Aorta (tissue), 5 donors: ENCODE data around the gene EREG. TPM values are rescaled to one million over a fixed set of nuclear protein-coding genes. Genes with fewer than 3 reads are reported as not detected.

Experiments
- ATAC-seq: fragments of 200-7000 bp; cut with Tn5 transposase; one replicate; pipeline ENCODE4 v1.9.1; 2022; ENCODE audit warnings: moderate library complexity; ENCODE audit not compliant: low FRiP score
- DNase-seq, 2 donors: peaks; one replicate each; pipeline ENCODE4 v3.0.0-alpha.2; 2020
- H3K27ac ChIP-seq, 2 donors: one replicate each; pipeline ENCODE4 v1.5.1; 2013; ENCODE audit warnings: low read length in 2 of 2, mild to moderate bottlenecking in 2 of 2, moderate library complexity in 2 of 2, control low read depth in 1 of 2, inconsistent platforms in 1 of 2, low read depth in 1 of 2
- H3K27me3 ChIP-seq, 2 donors: one replicate each; pipeline ENCODE4 v1.6.1; 2013; ENCODE audit warnings: control low read depth in 1 of 2, low read length in 1 of 2, mild to moderate bottlenecking in 1 of 2, moderate library complexity in 1 of 2; ENCODE audit not compliant: insufficient read depth in 2 of 2, control insufficient read depth in 1 of 2
- H3K36me3 ChIP-seq, 2 donors: one replicate each; pipeline ENCODE4 v1.6.1; 2013; ENCODE audit warnings: control low read depth in 1 of 2, low read length in 1 of 2, mild to moderate bottlenecking in 1 of 2; ENCODE audit not compliant: insufficient read depth in 2 of 2, control insufficient read depth in 1 of 2
- H3K4me1 ChIP-seq, 2 donors: one replicate each; pipeline ENCODE4 v1.6.1; 2013; ENCODE audit warnings: low read length in 2 of 2, control low read depth in 1 of 2, mild to moderate bottlenecking in 1 of 2, moderate library complexity in 1 of 2; ENCODE audit not compliant: insufficient read depth in 2 of 2, control insufficient read depth in 1 of 2
- H3K4me3 ChIP-seq, 2 donors: one replicate each; pipeline ENCODE4 v1.5.1; 2013; ENCODE audit warnings: low read length in 2 of 2, control low read depth in 1 of 2, mild to moderate bottlenecking in 1 of 2
- H3K9me3 ChIP-seq: one replicate; pipeline ENCODE4 v1.6.1; 2013; ENCODE audit warnings: mild to moderate bottlenecking, low read length; ENCODE audit not compliant: control insufficient read depth
- WGBS, 2 donors: extraction: QIAGEN DNeasy Blood & Tissue Kit; methylation state at CpG; one replicate each; pipeline ENCODE4 v1.1.7; 2013; 5-methylcytosine and 5-hydroxymethylcytosine counted together
- intact Hi-C, 2 donors: fragments of 100-400 bp; cut with DNase I; formaldehyde crosslinking; loops; one replicate each; pipeline versions ENCODE4 v1.14.2 to v1.15.0; 2022
- polyA plus RNA-seq, 2 donors: library from polyadenylated mRNA; stranded (reverse); fragments of 200-250 nt; gene quantifications; one replicate each; pipeline ENCODE4 v1.2.3, GENCODE V29; 2013
- total RNA-seq, 2 donors: library from RNA; stranded (reverse); fragmentation: NEBNext Ultra II Directional; extraction: Animal tissue kit (Norgen Biotek cat#: 25700); gene quantifications; one replicate each; pipeline ENCODE4 v1.2.1, GENCODE V29; 2021
- donor health status: healthy with polysubstance abuse.
- donor health status: Bipolar disorder and iron deficiency.
- donor health status: DM: no; HTN: no; CAD: no.
- donor health status: DM: no; HTN: no; CAD: no.
- donor health status: DM: yes; HTN: yes; CAD: no.

Gene EREG
- total and polyA plus RNA-seq, 4 donors, result 0.38 to 6.3 (median 0.66) TPM; not detected in 1

- Histone ChIP-seq H3K36me3 (no peaks in the 10 kb centered on the region), H3K27me3 (no peaks in the 10 kb centered on the region), H3K4me3 (no peak overlapping the region), H3K27ac (no peak overlapping the region), H3K9me3 (no peaks in the 10 kb centered on the region), H3K4me1 (no peaks in the 10 kb centered on the region)
- peak in 1 of 2 donors; percentile 52 for DNase-seq
- intact Hi-C loops, result loop anchor here in 1 of 2 donors (5.0 to 10.0 kb wide), 2 partner anchors 298 to 420 kb away; partner anchors contain the start of gene BTC
- WGBS, 2 donors, result 82 to 88% methylated on average over 10 of the region's 10 CpGs
- no peak for ATAC-seq
Observed at GRCh38 chr4:74374561-74375327, 9.8 kb downstream of the EREG start.

DNA sequence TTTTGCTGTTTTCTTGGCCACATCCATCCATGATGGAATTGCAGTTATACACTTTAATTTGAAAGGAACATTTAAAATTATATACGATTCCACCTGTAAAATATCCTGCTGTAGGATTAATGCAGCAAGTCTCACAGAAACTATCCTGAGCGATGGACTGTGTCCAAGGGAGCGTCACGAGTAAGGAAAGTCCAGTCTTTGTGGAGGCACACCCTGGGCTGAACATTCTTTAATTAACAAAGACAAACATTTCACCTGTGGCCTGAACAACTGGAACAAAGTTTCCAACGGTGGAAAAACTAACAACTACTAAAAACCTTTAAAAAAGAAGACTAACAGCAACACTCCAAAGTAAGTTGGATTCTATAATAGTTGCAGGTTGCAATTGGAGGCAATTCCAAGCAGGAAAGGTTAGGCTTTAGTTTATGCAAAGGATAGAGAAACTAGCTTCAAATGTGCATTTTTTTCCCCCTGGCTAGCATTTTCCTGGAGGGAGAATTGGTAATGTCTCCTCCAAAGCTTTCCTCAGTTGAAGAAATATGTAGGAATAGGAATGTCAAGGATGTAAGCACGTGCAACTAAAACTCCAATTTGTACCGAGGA lies 11.0 kb downstream of the EREG start:
- 70% methylated on average over 7 of the region's 7 CpGs for WGBS, 2 donors
- intact Hi-C loops, result loop anchor here (2.0 to 10.0 kb wide), 5 partner anchors 155 to 419 kb away; partner anchors contain the start of gene BTC (in 1 of the 2)
- ATAC-seq (no peak), DNase-seq (no peak)
- Histone ChIP-seq H3K4me1 (no peaks in the 10 kb centered on the region), H3K27ac (no peak overlapping the region), H3K27me3 (no peaks in the 10 kb centered on the region), H3K9me3 (no peaks in the 10 kb centered on the region), H3K4me3 (no peak overlapping the region), H3K36me3 (no peaks in the 10 kb centered on the region)

GRCh38 chr4:74376888-74377483 lies 12.0 kb downstream of the EREG start:
- Histone ChIP-seq H3K9me3 (no peaks in the 10 kb centered on the region), H3K4me1 (no peaks in the 10 kb centered on the region), H3K27me3 (no peaks in the 10 kb centered on the region), H3K27ac (no peak overlapping the region), H3K4me3 (no peak overlapping the region), H3K36me3 (no peaks in the 10 kb centered on the region)
- WGBS, 2 donors, result 52 to 56% methylated on average over 4 of the region's 4 CpGs
- ATAC-seq (peak; percentile 80), DNase-seq (no peak)
- intact Hi-C loops, result loop anchor here (2.0 to 10.0 kb wide), 5 partner anchors 154 to 418 kb away; partner anchors contain the start of gene BTC (in 1 of the 2)

- DNase-seq (no peak), ATAC-seq (no peak)
- WGBS, 2 donors, result 67 to 71% methylated on average over 5 of the region's 5 CpGs
- Histone ChIP-seq H3K4me3 (no peak overlapping the region), H3K36me3 (no peaks in the 10 kb centered on the region), H3K9me3 (no peaks in the 10 kb centered on the region), H3K27me3 (no peaks in the 10 kb centered on the region), H3K4me1 (no peaks in the 10 kb centered on the region), H3K27ac (no peak overlapping the region)
- intact Hi-C loops, result loop anchor here (2.0 to 10.0 kb wide), 5 partner anchors 153 to 417 kb away; partner anchors contain the start of gene BTC (in 1 of the 2)
Observed at GRCh38 chr4:74377714-74378113, 12.8 kb downstream of the EREG start.

DNA sequence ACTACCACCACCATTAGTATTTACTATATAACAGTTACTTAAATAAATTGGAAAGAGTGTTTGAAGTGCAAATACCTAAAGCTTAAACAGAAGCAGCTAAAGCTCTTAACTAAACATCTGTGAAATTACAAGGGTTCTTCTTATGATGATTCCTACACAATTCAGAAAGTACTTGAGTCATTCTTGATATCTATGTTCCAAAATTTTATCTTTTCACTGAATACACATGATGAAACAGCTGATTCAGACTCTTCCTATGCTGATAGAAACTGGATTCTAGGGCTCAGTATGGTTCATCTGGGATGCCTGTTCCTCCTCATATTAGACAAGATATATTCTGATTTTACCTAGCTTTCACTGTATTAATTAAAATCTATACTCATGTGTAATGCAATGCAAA lies 13.6 kb downstream of the EREG start:
- DNase-seq, result no peak
- intact Hi-C loops, result loop anchor here in 1 of 2 donors (5.0 to 10.0 kb wide), 2 partner anchors 294 to 416 kb away; partner anchors contain the start of gene BTC
- H3K36me3 ChIP-seq, result no peaks in the 10 kb centered on the region
- no peaks in the 10 kb centered on the region for H3K27me3 ChIP-seq
- no peak overlapping the region for H3K4me3 ChIP-seq
- H3K9me3 ChIP-seq, result no peaks in the 10 kb centered on the region
- no peak for ATAC-seq
- H3K27ac ChIP-seq, result no peak overlapping the region
- H3K4me1 ChIP-seq, result no peaks in the 10 kb centered on the region

GRCh38 chr4:74379912-74380311 lies 15.0 kb downstream of the EREG start:
- intact Hi-C loops, result loop anchor here in 1 of 2 donors (5.0 to 10.0 kb wide), 2 partner anchors 292 to 415 kb away; partner anchors contain the start of gene BTC
- H3K27ac ChIP-seq, result no peak overlapping the region
- no peaks in the 10 kb centered on the region for H3K27me3 ChIP-seq
- DNase-seq, result no peak
- no peak overlapping the region for H3K4me3 ChIP-seq
- no peak for ATAC-seq
- H3K4me1 ChIP-seq, result no peaks in the 10 kb centered on the region
- no peaks in the 10 kb centered on the region for H3K9me3 ChIP-seq
- 54 to 65% methylated on average over 6 of the region's 6 CpGs for WGBS, 2 donors
- H3K36me3 ChIP-seq, result no peaks in the 10 kb centered on the region

DNA sequence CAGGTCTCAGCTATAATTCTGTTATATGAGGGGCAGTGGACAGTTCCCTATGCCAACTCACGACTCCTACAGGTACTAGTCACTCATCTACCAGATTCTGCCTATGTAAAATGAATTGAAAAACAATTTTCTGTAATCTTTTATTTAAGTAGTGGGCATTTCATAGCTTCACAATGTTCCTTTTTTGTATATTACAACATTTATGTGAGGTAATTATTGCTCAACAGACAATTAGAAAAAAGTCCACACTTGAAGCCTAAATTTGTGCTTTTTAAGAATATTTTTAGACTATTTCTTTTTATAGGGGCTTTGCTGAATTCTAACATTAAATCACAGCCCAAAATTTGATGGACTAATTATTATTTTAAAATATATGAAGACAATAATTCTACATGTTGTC lies 20.4 kb downstream of the EREG start:
- Histone ChIP-seq H3K4me1 (no peaks in the 10 kb centered on the region), H3K4me3 (no peak overlapping the region), H3K27me3 (no peaks in the 10 kb centered on the region), H3K36me3 (no peaks in the 10 kb centered on the region), H3K9me3 (no peaks in the 10 kb centered on the region), H3K27ac (no peak overlapping the region)
- WGBS, 2 donors, result 72 to 75% methylated on average over 1 of the region's 1 CpG
- no peak for ATAC-seq
- DNase-seq, result no peak
- intact Hi-C loops, result no loop called here

DNA sequence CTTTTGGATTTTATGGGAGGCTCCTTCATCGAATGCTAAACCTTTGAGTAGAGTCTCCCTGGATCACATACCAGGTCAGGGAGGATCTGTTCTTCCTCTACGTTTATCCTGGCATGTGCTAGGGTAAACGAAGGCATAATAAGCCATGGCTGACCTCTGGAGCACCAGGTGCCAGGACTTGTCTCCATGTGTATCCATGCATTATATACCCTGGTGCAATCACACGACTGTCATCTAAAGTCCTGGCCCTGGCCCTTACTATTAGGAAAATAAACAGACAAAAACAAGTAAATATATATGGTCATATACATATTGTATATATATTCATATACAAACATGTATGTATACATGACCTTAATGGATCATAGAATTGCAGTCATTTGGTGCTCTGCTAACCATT lies 21.2 kb downstream of the EREG start:
- Histone ChIP-seq H3K27me3 (no peaks in the 10 kb centered on the region), H3K27ac (no peak overlapping the region), H3K4me3 (no peak overlapping the region), H3K4me1 (no peaks in the 10 kb centered on the region), H3K36me3 (no peaks in the 10 kb centered on the region), H3K9me3 (no peaks in the 10 kb centered on the region)
- ATAC-seq (no peak), DNase-seq (no peak)
- intact Hi-C loops, result no loop called here
- 67 to 69% methylated on average over 4 of the region's 4 CpGs for WGBS, 2 donors
